Measurements from ENCODE around the gene SLCO3A1. TPM values are rescaled to one million over a fixed set of nuclear protein-coding genes. Genes with fewer than 3 reads are reported as not detected.

Gene SLCO3A1
- total and polyA plus RNA-seq, 4 donors: 1.6 to 3.6 (median 2.4) TPM

GRCh38 chr15:91886878-91887277, 33.4 kb downstream of the SLCO3A1 start:
- H3K9ac ChIP-seq (ENCODE audit: low read depth in 1 of 2, low read length in 2 of 2): no peak overlapping the region
- TF ChIP-seq RAD21 (IDR thresholded peaks at IDR 0.05) (no peak), ZBTB33 (IDR thresholded peaks at IDR 0.05) (no peak), YY1 (IDR thresholded peaks at IDR 0.05) (no peak), EGR1 (IDR thresholded peaks at IDR 0.05; ENCODE audit: low read depth in 2 of 2) (no peak), RXRA (IDR thresholded peaks at IDR 0.05) (no peak), HNF4A (conservative IDR thresholded peaks at IDR 0.05) (no peak), TAF1 (conservative IDR thresholded peaks at IDR 0.05) (no peak), FOXA2 (IDR thresholded peaks at IDR 0.05) (no peak), CTCF (IDR thresholded peaks at IDR 0.05; ENCODE audit: low read depth, low read length, missing input control) (no peak), FOXA1 (IDR thresholded peaks at IDR 0.05) (no peak)
- H3K36me3 ChIP-seq (ENCODE audit: control insufficient read depth in 4 of 4, insufficient read depth in 3 of 4, low read depth in 1 of 4, low read length in 3 of 4): no peaks in the 10 kb centered on the region
- H3K9me3 ChIP-seq (ENCODE audit: control insufficient read depth in 4 of 4, low read length in 3 of 4): no peaks in the 10 kb centered on the region
- WGBS: 84% methylated on average over 3 of the region's 3 CpGs
- no peaks in the 10 kb centered on the region for H3K4me1 ChIP-seq (ENCODE audit: control insufficient read depth in 4 of 4, insufficient read depth in 4 of 4, low read length in 3 of 4)
- no peaks in the 10 kb centered on the region for H3K27me3 ChIP-seq (ENCODE audit: control insufficient read depth in 4 of 4, insufficient read depth in 4 of 4, low read length in 3 of 4)
- no peak for DNase-seq (ENCODE audit: low spot score)
- H3K27ac ChIP-seq (ENCODE audit: low read depth in 1 of 2, low read length in 2 of 2): no peak overlapping the region
- no peak overlapping the region for H3K4me3 ChIP-seq (ENCODE audit: low read depth in 1 of 3, low read length in 3 of 3)

GRCh38 chr15:91887321-91887720, 33.8 kb downstream of the SLCO3A1 start:
- 83% methylated on average over 6 of the region's 6 CpGs for WGBS
- Histone ChIP-seq H3K27ac (ENCODE audit: low read depth in 1 of 2, low read length in 2 of 2) (no peak overlapping the region), H3K36me3 (ENCODE audit: control insufficient read depth in 4 of 4, insufficient read depth in 3 of 4, low read depth in 1 of 4, low read length in 3 of 4) (no peaks in the 10 kb centered on the region), H3K4me3 (ENCODE audit: low read depth in 1 of 3, low read length in 3 of 3) (no peak overlapping the region), H3K9ac (ENCODE audit: low read depth in 1 of 2, low read length in 2 of 2) (no peak overlapping the region), H3K4me1 (ENCODE audit: control insufficient read depth in 4 of 4, insufficient read depth in 4 of 4, low read length in 3 of 4) (no peaks in the 10 kb centered on the region), H3K27me3 (ENCODE audit: control insufficient read depth in 4 of 4, insufficient read depth in 4 of 4, low read length in 3 of 4) (no peaks in the 10 kb centered on the region), H3K9me3 (ENCODE audit: control insufficient read depth in 4 of 4, low read length in 3 of 4) (no peaks in the 10 kb centered on the region)
- DNase-seq (ENCODE audit: low spot score): no peak
- TF ChIP-seq FOXA2 (IDR thresholded peaks at IDR 0.05) (no peak), GABPA (IDR thresholded peaks at IDR 0.05 in 1 of 2, conservative IDR thresholded peaks at IDR 0.05 in 1 of 2) (no peak), ATF3 (IDR thresholded peaks at IDR 0.05) (no peak), TAF1 (conservative IDR thresholded peaks at IDR 0.05) (no peak), RAD21 (IDR thresholded peaks at IDR 0.05) (no peak), ZBTB33 (IDR thresholded peaks at IDR 0.05) (no peak), MAX (IDR thresholded peaks at IDR 0.05) (no peak), HNF4A (conservative IDR thresholded peaks at IDR 0.05) (no peak), CTCF (IDR thresholded peaks at IDR 0.05; ENCODE audit: low read depth, low read length, missing input control) (no peak), YY1 (IDR thresholded peaks at IDR 0.05) (no peak), EGR1 (IDR thresholded peaks at IDR 0.05; ENCODE audit: low read depth in 2 of 2) (no peak), SP1 (IDR thresholded peaks at IDR 0.05) (no peak), HNF4G (IDR thresholded peaks at IDR 0.05) (no peak)
